ENCODE results near the gene SIRPD.
"Not testable (repeated sequence)": the region's sequence is repeated elsewhere in the genome, so short reads cannot be mapped to it uniquely, and the experiment has no call there.

The SIRPD gene

GRCh38 chr20:1536893-1537730, 20.4 kb downstream of the SIRPD start:
- no peak for DNase-seq

- DNase-seq, result no peak
Observed at GRCh38 chr20:1535420-1536175, 21.9 kb downstream of the SIRPD start.

GRCh38 chr20:1534526-1534925, 23.0 kb downstream of the SIRPD start:
- no peak for DNase-seq

- no peak for DNase-seq
Observed at GRCh38 chr20:1533059-1533458, 24.4 kb downstream of the SIRPD start.

GRCh38 chr20:1528811-1529210, 28.7 kb downstream of the SIRPD start:
- DNase-seq, result no peak

GRCh38 chr20:1527923-1528322, 29.6 kb downstream of the SIRPD start:
- DNase-seq, result no peak

- no peak for DNase-seq
Observed at GRCh38 chr20:1526896-1527295, 30.6 kb downstream of the SIRPD start.

- DNase-seq, result no peak
Observed at GRCh38 chr20:1526310-1526709, 31.2 kb downstream of the SIRPD start.

GRCh38 chr20:1524004-1524403, 33.5 kb downstream of the SIRPD start:
- no peak for DNase-seq

GRCh38 chr20:1517010-1517409, 40.5 kb downstream of the SIRPD start:
- no peak for DNase-seq

- DNase-seq, result no peak
Observed at GRCh38 chr20:1513801-1514200, 43.7 kb downstream of the SIRPD start.

GRCh38 chr20:1509237-1509636, 48.3 kb downstream of the SIRPD start:
- no peak for DNase-seq

GRCh38 chr20:1508574-1508973, 48.9 kb downstream of the SIRPD start:
- no peak for DNase-seq

GRCh38 chr20:1507276-1507675, 50.2 kb downstream of the SIRPD start:
- no peak for DNase-seq

- DNase-seq, result no peak
Observed at GRCh38 chr20:1505871-1506270, 51.6 kb downstream of the SIRPD start.

- no peak for DNase-seq
Observed at GRCh38 chr20:1505361-1505760, 52.1 kb downstream of the SIRPD start.

- peak; percentile 88 for DNase-seq
Observed at GRCh38 chr20:1503564-1504227, 53.8 kb downstream of the SIRPD start.

GRCh38 chr20:1500496-1500895, 57.0 kb downstream of the SIRPD start:
- DNase-seq, result no peak

- DNase-seq, result no peak
Observed at GRCh38 chr20:1499528-1500420, 57.7 kb downstream of the SIRPD start.

- not testable (repeated sequence) for DNase-seq
Observed at GRCh38 chr20:1497371-1497770, 60.1 kb downstream of the SIRPD start.

GRCh38 chr20:1496930-1497329, 60.6 kb downstream of the SIRPD start:
- no peak for DNase-seq

- no peak for DNase-seq
Observed at GRCh38 chr20:1494436-1494835, 63.1 kb downstream of the SIRPD start.

- DNase-seq, result no peak
Observed at GRCh38 chr20:1493536-1493935, 64.0 kb downstream of the SIRPD start.

Measured in NCI-H524 treated with DMSO at 0.1 percent for 48 hours (cell line).